ENCODE results near the gene RAMACL. TPM values are rescaled to one million over a fixed set of nuclear protein-coding genes. Genes with fewer than 3 reads are reported as not detected.

The RAMACL gene
- polyA plus RNA-seq, 1 donor from 2014 or later: 0.15 TPM

DNA sequence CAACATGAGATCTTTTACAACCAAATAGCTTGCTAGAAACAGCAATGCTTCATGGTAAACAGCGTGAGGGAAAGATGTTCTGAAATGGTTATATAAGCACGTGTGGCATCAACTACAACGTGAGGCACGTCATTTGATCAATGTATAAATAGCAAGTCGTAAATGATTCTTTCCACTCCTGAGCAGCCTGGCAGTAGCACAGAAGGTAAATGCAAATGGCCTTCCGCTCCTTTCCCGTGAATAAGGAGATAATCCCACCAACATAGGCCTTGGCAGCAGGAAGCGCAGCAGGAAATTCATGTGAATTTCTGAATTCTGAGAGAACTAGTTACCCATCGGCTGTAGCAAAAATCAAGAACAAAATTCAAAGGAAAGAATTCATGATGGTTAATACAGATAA is 23.6 kb upstream of the RAMACL start:
- H3K4me1 Mint-ChIP-seq: no peaks in the 10 kb centered on the region
- no peak overlapping the region for H3K4me3 Mint-ChIP-seq
- no peak overlapping the region for H3K27ac Mint-ChIP-seq
- no peaks in the 10 kb centered on the region for H3K9me3 Mint-ChIP-seq
- H3K36me3 Mint-ChIP-seq: no peaks in the 10 kb centered on the region
- peaks cover under 1% of the 10 kb centered on the region for H3K27me3 Mint-ChIP-seq

DNA sequence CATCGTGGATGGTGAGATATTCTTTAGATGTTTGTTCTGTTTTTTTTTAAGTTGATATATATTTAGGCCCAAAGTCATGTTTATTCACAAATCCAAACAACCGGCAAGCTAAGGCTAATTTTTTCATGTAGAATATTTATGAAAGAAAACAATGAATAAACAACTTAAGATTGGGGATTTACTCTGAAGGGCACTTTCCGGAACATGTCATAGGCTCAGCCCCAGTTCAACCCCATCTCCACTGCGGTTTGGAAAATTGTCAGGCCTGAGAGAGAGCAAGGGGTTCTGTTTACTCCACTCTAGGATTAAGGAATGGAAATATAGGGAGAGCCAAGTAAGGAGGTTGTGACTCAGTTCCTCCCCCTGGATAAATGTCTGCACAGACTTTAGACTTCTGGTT is 22.3 kb upstream of the RAMACL start:
- H3K4me3 Mint-ChIP-seq: no peak overlapping the region
- peaks cover 2% of the 10 kb centered on the region for H3K27me3 Mint-ChIP-seq
- no peaks in the 10 kb centered on the region for H3K4me1 Mint-ChIP-seq
- H3K9me3 Mint-ChIP-seq: no peaks in the 10 kb centered on the region
- H3K36me3 Mint-ChIP-seq: no peaks in the 10 kb centered on the region
- no peak overlapping the region for H3K27ac Mint-ChIP-seq

- H3K9me3 Mint-ChIP-seq: no peaks in the 10 kb centered on the region
- H3K27ac Mint-ChIP-seq: no peak overlapping the region
- no peak overlapping the region for H3K4me3 Mint-ChIP-seq
- peaks cover 5% of the 10 kb centered on the region for H3K27me3 Mint-ChIP-seq
- no peaks in the 10 kb centered on the region for H3K36me3 Mint-ChIP-seq
- H3K4me1 Mint-ChIP-seq: no peaks in the 10 kb centered on the region
These were observed 19.3 kb upstream of the RAMACL start for GRCh38 chr6:166605752-166606151.

GRCh38 chr6:166604911-166605310 is 18.4 kb upstream of the RAMACL start:
- Mint-ChIP-seq H3K4me3 (no peak overlapping the region), H3K9me3 (no peaks in the 10 kb centered on the region), H3K27me3 (peaks cover 5% of the 10 kb centered on the region)

DNA sequence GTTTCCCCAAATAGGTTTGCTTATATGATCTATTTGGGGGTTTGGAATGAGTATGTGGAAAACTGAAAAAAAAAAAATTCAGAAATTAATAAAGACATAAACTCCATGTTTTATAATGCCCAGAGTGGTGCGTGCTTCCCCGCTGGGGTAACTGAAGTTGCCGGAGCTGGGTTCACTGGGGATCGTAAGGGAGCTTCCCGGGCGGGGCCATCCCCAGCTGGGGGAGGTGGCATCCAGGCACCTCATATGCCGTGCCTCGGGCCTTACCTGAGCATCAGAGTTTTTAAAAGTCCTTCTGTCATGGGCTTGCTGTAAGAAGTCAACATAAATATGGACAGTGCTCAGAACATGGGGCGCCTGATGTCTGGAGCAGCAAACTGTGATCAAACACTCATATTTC is 17.9 kb upstream of the RAMACL start:
- H3K27me3 Mint-ChIP-seq: peaks cover 5% of the 10 kb centered on the region
- H3K36me3 Mint-ChIP-seq: no peaks in the 10 kb centered on the region
- H3K9me3 Mint-ChIP-seq: no peaks in the 10 kb centered on the region
- H3K4me3 Mint-ChIP-seq: no peak overlapping the region
- no peak overlapping the region for H3K27ac Mint-ChIP-seq
- no peaks in the 10 kb centered on the region for H3K4me1 Mint-ChIP-seq

More at GRCh38 chr6:166604911-166605310, 18.4 kb upstream of the RAMACL start:
- Mint-ChIP-seq H3K4me1 (no peaks in the 10 kb centered on the region), H3K27ac (no peak overlapping the region), H3K36me3 (no peaks in the 10 kb centered on the region)

- Mint-ChIP-seq H3K4me3 (no peak overlapping the region), H3K27me3 (peaks cover 5% of the 10 kb centered on the region), H3K27ac (no peak overlapping the region), H3K36me3 (peaks cover 2% of the 10 kb centered on the region), H3K9me3 (no peaks in the 10 kb centered on the region), H3K4me1 (no peaks in the 10 kb centered on the region)
These were observed 16.7 kb upstream of the RAMACL start for GRCh38 chr6:166603043-166603690.

DNA sequence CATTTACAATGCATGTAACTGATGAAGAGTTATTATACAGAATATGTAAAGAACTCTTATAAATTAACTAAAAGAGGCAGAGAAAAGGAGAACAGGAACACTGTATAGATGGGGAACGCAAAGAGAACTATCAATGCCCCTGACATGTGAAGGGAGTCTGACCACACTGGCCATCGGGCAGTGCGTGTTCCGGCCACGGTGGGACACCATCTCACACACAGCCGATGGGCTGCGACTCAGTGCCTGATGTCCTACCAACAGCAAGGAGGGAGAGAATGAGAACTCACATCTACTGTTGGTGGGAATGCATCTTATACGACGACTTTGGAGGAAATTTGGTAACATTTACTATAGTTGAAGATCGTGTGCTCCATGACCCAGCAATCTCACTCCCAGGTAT is 15.5 kb upstream of the RAMACL start:
- Mint-ChIP-seq H3K4me3 (no peak overlapping the region), H3K4me1 (no peaks in the 10 kb centered on the region), H3K9me3 (no peaks in the 10 kb centered on the region), H3K36me3 (peaks cover 2% of the 10 kb centered on the region), H3K27me3 (peaks cover 5% of the 10 kb centered on the region), H3K27ac (no peak overlapping the region)

DNA sequence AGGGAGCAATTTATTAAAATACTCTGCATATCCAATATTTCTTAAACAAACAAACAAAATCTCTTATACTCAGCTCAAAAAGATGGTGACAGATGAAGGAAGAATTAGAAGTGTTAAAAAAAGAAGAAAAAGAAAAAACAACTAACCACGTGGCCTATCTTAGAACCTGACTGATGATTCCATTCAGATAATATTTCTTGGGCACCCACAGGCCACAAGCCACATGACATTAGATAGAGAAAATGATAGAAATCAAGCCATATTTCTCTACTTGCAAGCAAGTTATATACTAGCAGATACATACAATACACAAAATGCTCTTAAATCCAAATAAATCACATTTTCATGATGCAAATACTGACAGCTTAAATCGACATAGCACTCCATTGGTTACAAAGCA is 14.5 kb upstream of the RAMACL start:
- peaks cover 5% of the 10 kb centered on the region for H3K27me3 Mint-ChIP-seq
- H3K9me3 Mint-ChIP-seq: no peaks in the 10 kb centered on the region
- H3K4me1 Mint-ChIP-seq: no peaks in the 10 kb centered on the region
- peaks cover 3% of the 10 kb centered on the region for H3K36me3 Mint-ChIP-seq
- H3K27ac Mint-ChIP-seq: no peak overlapping the region
- no peak overlapping the region for H3K4me3 Mint-ChIP-seq

DNA sequence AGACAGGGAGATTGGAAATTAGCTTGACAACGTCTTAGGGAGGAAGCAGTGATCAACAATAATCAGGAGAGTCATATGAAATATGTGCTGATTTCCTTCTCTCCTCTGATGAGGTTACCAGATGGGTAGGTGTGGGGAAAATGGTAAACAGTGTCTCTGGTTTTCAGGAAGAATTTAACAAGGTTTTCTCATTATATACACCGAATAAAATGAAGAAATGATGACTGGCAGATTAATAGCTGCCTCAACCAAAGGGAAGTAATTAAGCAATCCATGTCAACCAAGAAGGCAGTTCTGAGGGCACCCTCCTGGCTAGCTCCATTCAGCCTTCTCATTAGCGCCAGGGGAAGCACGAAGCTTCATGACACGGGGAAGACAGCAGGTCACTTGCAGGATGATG is 12.7 kb upstream of the RAMACL start:
- Mint-ChIP-seq H3K36me3 (peaks cover 4% of the 10 kb centered on the region), H3K9me3 (no peaks in the 10 kb centered on the region), H3K27ac (no peak overlapping the region), H3K4me1 (no peaks in the 10 kb centered on the region), H3K4me3 (no peak overlapping the region), H3K27me3 (peaks cover 3% of the 10 kb centered on the region)

DNA sequence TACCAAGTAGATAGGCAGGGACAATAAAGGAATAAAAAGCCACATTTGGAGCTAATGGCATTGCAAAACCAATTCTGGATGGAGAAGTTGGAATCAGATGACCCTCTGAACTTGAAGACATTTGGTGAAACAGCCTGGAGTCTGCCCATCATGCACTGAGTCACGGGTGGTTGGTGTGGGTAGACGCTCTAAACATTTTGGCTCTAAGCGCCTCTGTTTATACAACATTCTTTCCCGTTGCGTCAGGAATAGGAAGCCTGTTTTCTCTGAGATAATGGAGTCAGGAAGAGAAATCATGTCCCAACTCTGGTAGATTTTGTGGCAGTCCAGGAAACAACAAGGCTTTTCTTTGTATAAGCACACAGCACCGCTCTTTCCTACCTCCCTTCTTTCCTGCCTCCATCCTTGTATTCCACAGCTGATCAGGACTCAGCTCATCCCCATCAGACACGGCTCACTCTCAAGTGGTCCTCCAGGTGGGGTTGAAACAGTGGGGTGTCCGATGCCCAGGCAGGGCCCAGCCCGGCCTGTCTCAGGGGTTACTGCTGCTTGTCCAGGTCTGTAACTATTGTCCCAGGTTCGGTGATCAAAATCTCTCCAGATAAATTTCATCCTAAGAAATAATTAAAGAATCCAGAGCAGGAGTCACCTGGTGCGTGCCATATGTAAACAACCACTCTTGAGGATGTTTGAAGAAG is 12.1 kb upstream of the RAMACL start:
- H3K27me3 Mint-ChIP-seq: peaks cover 3% of the 10 kb centered on the region
- H3K9me3 Mint-ChIP-seq: no peaks in the 10 kb centered on the region
- H3K4me1 Mint-ChIP-seq: no peaks in the 10 kb centered on the region
- no peak overlapping the region for H3K27ac Mint-ChIP-seq
- H3K36me3 Mint-ChIP-seq: peaks cover 4% of the 10 kb centered on the region
- H3K4me3 Mint-ChIP-seq: no peak overlapping the region

GRCh38 chr6:166597711-166598440 is 11.4 kb upstream of the RAMACL start:
- Mint-ChIP-seq H3K4me1 (no peaks in the 10 kb centered on the region), H3K27ac (no peak overlapping the region), H3K36me3 (peaks cover 4% of the 10 kb centered on the region)

GRCh38 chr6:166596776-166597507 is 10.5 kb upstream of the RAMACL start:
- Mint-ChIP-seq H3K27ac (no peak overlapping the region), H3K9me3 (no peaks in the 10 kb centered on the region)

More at GRCh38 chr6:166597711-166598440, 11.4 kb upstream of the RAMACL start:
- Mint-ChIP-seq H3K27me3 (no peaks in the 10 kb centered on the region), H3K4me3 (no peak overlapping the region), H3K9me3 (no peaks in the 10 kb centered on the region)

DNA sequence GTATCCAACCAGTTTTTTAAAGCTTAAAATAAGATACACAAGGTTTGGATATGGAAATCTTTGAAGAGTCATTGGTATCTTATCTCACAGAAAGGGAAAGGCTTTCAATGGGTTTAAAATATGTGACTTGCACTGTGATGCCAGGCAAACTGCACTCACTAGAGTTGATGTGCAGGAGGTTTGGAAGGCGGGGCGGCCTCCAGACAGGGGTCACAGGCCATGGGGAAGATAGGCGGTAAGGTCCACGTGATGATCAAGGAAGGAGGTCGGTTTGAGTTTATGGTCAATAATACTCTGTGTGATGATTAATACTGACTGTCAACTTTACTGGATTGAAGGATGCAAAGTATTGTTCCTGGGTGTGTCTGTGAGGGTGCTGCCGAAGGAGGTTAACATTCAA is 9.5 kb upstream of the RAMACL start:
- Mint-ChIP-seq H3K4me1 (no peaks in the 10 kb centered on the region), H3K4me3 (no peak overlapping the region), H3K27me3 (no peaks in the 10 kb centered on the region), H3K27ac (no peak overlapping the region), H3K36me3 (peaks cover 4% of the 10 kb centered on the region), H3K9me3 (no peaks in the 10 kb centered on the region)

More at GRCh38 chr6:166596776-166597507, 10.5 kb upstream of the RAMACL start:
- Mint-ChIP-seq H3K36me3 (peaks cover 4% of the 10 kb centered on the region), H3K27me3 (no peaks in the 10 kb centered on the region), H3K4me3 (peak overlapping the region in 1 of 4 donors; percentile 63), H3K4me1 (no peaks in the 10 kb centered on the region)

DNA sequence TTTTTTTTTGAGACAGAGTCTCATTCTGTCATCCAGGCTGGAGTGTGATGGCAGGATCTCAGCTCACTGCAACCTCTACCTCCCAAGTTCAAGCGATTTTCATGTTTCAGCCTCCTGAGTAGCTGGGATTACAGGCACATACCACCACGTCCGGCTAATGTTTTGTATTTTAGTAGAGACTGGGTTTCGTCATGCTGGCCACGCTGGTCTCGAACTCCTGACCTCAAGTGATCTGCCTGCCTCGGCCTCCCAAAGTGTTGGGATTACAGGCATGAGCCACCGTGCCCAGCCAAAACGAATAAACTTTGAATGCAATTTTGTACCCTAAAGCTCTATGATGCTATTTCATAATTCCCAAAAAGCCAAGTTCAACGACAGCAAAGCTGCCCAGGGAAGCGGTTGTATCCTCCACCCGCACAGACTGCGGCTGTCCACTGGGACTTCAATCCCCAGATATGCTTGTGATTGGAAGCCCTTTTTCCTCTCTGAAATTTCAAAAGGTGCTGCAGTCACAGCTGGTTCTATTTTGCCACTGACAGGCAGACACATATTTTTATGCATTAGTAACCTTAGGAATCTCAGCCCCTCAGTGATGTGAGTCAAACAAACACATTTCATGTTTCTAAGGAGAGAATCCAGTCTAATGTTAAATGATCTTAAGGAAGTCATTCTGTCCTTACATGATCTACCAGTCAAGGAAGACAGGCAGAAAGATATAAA is 8.7 kb upstream of the RAMACL start:
- no peak overlapping the region for H3K4me3 Mint-ChIP-seq
- no peaks in the 10 kb centered on the region for H3K9me3 Mint-ChIP-seq
- no peaks in the 10 kb centered on the region for H3K4me1 Mint-ChIP-seq
- H3K27ac Mint-ChIP-seq: no peak overlapping the region
- peaks cover 4% of the 10 kb centered on the region for H3K36me3 Mint-ChIP-seq
- H3K27me3 Mint-ChIP-seq: no peaks in the 10 kb centered on the region

All from IgD-negative memory B cell (primary cell).